HL-60 (cell line): ENCODE data around the gene CWC15.

Experiments used
- DNase-seq, 2 experiments: peaks; one replicate each; pipeline ENCODE4 v3.0.0-alpha.2; 2010 to 2020; ENCODE audit warnings: low read depth in 1 of 2, low spot score in 1 of 2
- H3K27ac ChIP-seq: fragments of 250-450 bp; sonication (Bioruptor Pico); replicated peaks from 2 replicates; pipeline ENCODE4 v1.5.1; 2020; ENCODE audit warnings: mild to moderate bottlenecking, moderate library complexity
- H3K27me3 ChIP-seq: fragments of 250-450 bp; sonication (Bioruptor Pico); 2 replicates; pipeline ENCODE4 v1.5.1; 2021; ENCODE audit warnings: mild to moderate bottlenecking, moderate library complexity; ENCODE audit not compliant: insufficient read depth, poor library complexity, severe bottlenecking
- H3K4me3 ChIP-seq: replicated peaks from 2 replicates; pipeline ENCODE4 v1.5.1; 2011; ENCODE audit warnings: mild to moderate bottlenecking, control low read depth, low read length; ENCODE audit not compliant: insufficient read depth
- GABPA ChIP-seq: IDR thresholded peaks from 2 replicates; pipeline ENCODE4 v1.6.1; 2012; ENCODE audit warnings: low read depth
- POLR2AphosphoS5 ChIP-seq: IDR thresholded peaks from 2 replicates; pipeline ENCODE4 v1.6.1; 2012; ENCODE audit warnings: low read depth
- SPI1 ChIP-seq: IDR thresholded peaks from 2 replicates; pipeline ENCODE4 v1.6.1; 2012; ENCODE audit warnings: low read depth, mild to moderate bottlenecking, borderline replicate concordance
- TF ChIP-seq, protein P1 (sequence below): IDR thresholded peaks from 2 replicates; pipeline ENCODE4 v1.6.1; 2012; ENCODE audit warnings: low read depth; ENCODE audit not compliant: insufficient replicate concordance
- TF ChIP-seq, protein P2 (sequence below): IDR thresholded peaks from one replicate; pipeline ENCODE4 v1.5.1; 2011; ENCODE audit warnings: low read length, control low read depth, inconsistent platforms; ENCODE audit not compliant: insufficient read depth

CWC15 gene

DNA sequence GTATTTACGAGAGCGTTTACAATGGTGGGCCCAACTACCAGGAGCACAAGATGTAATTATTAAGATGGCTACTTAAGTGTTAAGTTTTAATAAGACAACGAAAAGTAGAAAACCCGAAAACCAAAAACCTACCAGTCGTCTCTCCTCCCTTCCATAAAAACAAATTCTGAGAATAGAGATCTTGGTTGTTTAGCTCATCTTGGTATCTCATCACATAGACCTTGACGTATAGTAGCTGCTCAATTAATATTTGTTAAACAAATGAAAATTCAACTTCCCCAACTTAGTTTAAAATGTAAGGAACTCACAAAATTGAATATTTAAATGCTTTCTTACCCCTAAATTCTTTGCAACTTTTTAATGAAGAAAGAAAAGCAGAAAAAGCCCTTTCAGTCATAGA lies 822 bp upstream of the CWC15 start:
- DNase-seq = no peak
- no peak for TF ChIP-seq POLR2AphosphoS5
- TF ChIP-seq, protein P1, sequence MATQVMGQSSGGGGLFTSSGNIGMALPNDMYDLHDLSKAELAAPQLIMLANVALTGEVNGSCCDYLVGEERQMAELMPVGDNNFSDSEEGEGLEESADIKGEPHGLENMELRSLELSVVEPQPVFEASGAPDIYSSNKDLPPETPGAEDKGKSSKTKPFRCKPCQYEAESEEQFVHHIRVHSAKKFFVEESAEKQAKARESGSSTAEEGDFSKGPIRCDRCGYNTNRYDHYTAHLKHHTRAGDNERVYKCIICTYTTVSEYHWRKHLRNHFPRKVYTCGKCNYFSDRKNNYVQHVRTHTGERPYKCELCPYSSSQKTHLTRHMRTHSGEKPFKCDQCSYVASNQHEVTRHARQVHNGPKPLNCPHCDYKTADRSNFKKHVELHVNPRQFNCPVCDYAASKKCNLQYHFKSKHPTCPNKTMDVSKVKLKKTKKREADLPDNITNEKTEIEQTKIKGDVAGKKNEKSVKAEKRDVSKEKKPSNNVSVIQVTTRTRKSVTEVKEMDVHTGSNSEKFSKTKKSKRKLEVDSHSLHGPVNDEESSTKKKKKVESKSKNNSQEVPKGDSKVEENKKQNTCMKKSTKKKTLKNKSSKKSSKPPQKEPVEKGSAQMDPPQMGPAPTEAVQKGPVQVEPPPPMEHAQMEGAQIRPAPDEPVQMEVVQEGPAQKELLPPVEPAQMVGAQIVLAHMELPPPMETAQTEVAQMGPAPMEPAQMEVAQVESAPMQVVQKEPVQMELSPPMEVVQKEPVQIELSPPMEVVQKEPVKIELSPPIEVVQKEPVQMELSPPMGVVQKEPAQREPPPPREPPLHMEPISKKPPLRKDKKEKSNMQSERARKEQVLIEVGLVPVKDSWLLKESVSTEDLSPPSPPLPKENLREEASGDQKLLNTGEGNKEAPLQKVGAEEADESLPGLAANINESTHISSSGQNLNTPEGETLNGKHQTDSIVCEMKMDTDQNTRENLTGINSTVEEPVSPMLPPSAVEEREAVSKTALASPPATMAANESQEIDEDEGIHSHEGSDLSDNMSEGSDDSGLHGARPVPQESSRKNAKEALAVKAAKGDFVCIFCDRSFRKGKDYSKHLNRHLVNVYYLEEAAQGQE = no peak
- TF ChIP-seq GABPA = no peak
- no peak for TF ChIP-seq SPI1
- TF ChIP-seq, protein P2, sequence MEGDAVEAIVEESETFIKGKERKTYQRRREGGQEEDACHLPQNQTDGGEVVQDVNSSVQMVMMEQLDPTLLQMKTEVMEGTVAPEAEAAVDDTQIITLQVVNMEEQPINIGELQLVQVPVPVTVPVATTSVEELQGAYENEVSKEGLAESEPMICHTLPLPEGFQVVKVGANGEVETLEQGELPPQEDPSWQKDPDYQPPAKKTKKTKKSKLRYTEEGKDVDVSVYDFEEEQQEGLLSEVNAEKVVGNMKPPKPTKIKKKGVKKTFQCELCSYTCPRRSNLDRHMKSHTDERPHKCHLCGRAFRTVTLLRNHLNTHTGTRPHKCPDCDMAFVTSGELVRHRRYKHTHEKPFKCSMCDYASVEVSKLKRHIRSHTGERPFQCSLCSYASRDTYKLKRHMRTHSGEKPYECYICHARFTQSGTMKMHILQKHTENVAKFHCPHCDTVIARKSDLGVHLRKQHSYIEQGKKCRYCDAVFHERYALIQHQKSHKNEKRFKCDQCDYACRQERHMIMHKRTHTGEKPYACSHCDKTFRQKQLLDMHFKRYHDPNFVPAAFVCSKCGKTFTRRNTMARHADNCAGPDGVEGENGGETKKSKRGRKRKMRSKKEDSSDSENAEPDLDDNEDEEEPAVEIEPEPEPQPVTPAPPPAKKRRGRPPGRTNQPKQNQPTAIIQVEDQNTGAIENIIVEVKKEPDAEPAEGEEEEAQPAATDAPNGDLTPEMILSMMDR = no peak
- peak overlapping the region; percentile 86 for H3K4me3 ChIP-seq
- peak overlapping the region; percentile 84; the same call in 1 of the 2 replicates for H3K27ac ChIP-seq
- no peaks in the 10 kb centered on the region for H3K27me3 ChIP-seq

DNA sequence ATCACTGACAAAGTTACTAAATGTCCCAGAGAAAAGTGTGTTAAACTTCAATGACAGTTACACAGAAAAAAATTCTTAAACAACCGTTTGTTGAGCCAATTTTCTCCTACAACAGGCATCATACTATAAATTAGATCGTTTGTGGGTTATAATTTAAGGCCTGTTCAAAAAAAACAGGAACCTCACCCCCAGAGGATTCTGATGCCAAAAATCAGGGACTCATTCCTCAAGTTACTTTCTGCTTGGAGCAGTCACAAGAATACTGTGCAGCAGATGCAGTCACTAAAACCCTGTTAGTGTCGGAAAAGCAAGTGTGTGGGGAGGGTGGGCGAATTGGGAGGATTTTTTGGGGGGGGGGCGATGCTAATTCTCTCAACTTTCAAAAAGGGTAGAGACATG lies 657 bp downstream of the CWC15 start:
- DNase-seq = no peak
- TF ChIP-seq SPI1 (no peak), POLR2AphosphoS5 (no peak), GABPA (no peak)
- TF ChIP-seq, protein P1 = no peak
- TF ChIP-seq, protein P2 = no peak
- Histone ChIP-seq H3K4me3 (peak overlapping the region; percentile 86), H3K27ac (peak overlapping the region; percentile 84), H3K27me3 (no peaks in the 10 kb centered on the region)

DNA sequence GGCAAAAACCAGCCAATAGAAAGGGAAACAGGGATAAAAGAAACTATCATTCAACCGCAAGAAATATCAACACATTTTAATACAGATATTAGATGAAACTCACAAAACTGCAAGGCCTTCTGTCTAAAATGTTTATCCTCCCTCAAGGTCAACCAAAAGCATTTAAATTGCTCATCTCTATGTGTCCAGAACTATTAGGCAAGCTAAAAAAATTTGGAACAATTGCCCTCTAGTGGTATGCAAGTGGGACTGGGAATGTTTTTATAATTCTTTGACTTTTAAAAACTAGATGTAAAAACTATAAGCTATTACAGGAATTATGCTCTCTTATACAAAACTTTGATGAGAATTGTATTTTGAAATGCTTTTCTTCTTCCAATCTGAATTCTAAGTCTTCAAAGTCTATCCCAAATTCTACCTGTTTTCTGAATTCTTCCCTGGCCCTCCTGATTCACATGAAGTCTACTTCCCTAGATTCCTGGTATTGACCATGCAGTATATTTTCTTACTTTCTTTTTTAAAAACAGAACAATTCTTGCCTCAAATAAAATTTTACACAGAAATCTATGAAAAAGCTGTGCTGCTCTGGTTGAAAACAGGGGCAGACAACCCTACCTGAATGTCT lies 4.9 kb downstream of the CWC15 start:
- peak in 1 of 2 experiments; percentile 23 for DNase-seq
- H3K27me3 ChIP-seq = no peaks in the 10 kb centered on the region

More for the DNA sequence above, 4.9 kb downstream of the CWC15 start:
- TF ChIP-seq, protein P1 = no peak
- no peak for TF ChIP-seq SPI1
- Histone ChIP-seq H3K27ac (no peak overlapping the region), H3K4me3 (no peak overlapping the region)
